H7 (cell line): ENCODE results near the gene MSI2. TPM values are rescaled to one million over a fixed set of nuclear protein-coding genes. Genes with fewer than 3 reads are reported as not detected.
"Not testable (repeated sequence)": the region's sequence is repeated elsewhere in the genome, so short reads cannot be mapped to it uniquely, and the experiment has no call there.

Experiments used
- DNase-seq: peaks from one replicate; pipeline ENCODE4 v3.0.0; 2012
- H3K27me3 ChIP-seq: 2 replicates; pipeline ENCODE4 v1.6.0; 2011; ENCODE audit warnings: mild to moderate bottlenecking, low read length; ENCODE audit not compliant: control insufficient read depth, insufficient read depth
- H3K36me3 ChIP-seq: replicated peaks from 2 replicates; pipeline ENCODE4 v1.5.1; 2011; ENCODE audit warnings: low read length; ENCODE audit not compliant: control insufficient read depth, insufficient read depth
- H3K4me3 ChIP-seq: 2 replicates; pipeline ENCODE4 v1.5.1; 2011; ENCODE audit warnings: low read depth, mild to moderate bottlenecking, control low read depth, low read length, moderate library complexity; ENCODE audit not compliant: insufficient read depth
- total RNA-seq: library from RNA; depleted of rRNA; stranded (reverse); fragments of >200 nt; shearing (Covaris generic); gene quantifications from 2 replicates; pipeline ENCODE4 v1.2.3, GENCODE V29; 2014

The MSI2 gene
- total RNA-seq, 1 experiment from 2014 or later: 31.0 TPM

- no peaks in the 10 kb centered on the region; the same call in 1 of the 2 replicates for H3K36me3 ChIP-seq
- no peak overlapping the region for H3K4me3 ChIP-seq
- no peak for DNase-seq
- H3K27me3 ChIP-seq: no peaks in the 10 kb centered on the region
Observed at GRCh38 chr17:57615836-57616757, 359.8 kb downstream of the MSI2 start.

- no peak for DNase-seq
Observed at GRCh38 chr17:57617218-57617617, 360.9 kb downstream of the MSI2 start.

GRCh38 chr17:57619061-57619937, 363.0 kb downstream of the MSI2 start:
- DNase-seq: no peak
- no peak overlapping the region for H3K4me3 ChIP-seq
- no peaks in the 10 kb centered on the region; the same call in 1 of the 2 replicates for H3K36me3 ChIP-seq
- H3K27me3 ChIP-seq: no peaks in the 10 kb centered on the region

More at GRCh38 chr17:57617218-57617617, 360.9 kb downstream of the MSI2 start:
- Histone ChIP-seq H3K4me3 (no peak overlapping the region), H3K27me3 (no peaks in the 10 kb centered on the region), H3K36me3 (no peaks in the 10 kb centered on the region; the same call in 1 of the 2 replicates)

- no peaks in the 10 kb centered on the region for H3K27me3 ChIP-seq
- no peaks in the 10 kb centered on the region; the same call in 1 of the 2 replicates for H3K36me3 ChIP-seq
- H3K4me3 ChIP-seq: no peak overlapping the region
- DNase-seq: no peak
Observed at GRCh38 chr17:57620576-57620975, 364.3 kb downstream of the MSI2 start.

GRCh38 chr17:57621791-57622190, 365.5 kb downstream of the MSI2 start:
- not testable (repeated sequence) for H3K4me3 ChIP-seq, H3K36me3 ChIP-seq, DNase-seq, H3K27me3 ChIP-seq

GRCh38 chr17:57622306-57622682, 366.0 kb downstream of the MSI2 start:
- Histone ChIP-seq H3K36me3 (no peaks in the 10 kb centered on the region), H3K4me3 (no peak overlapping the region), H3K27me3 (no peaks in the 10 kb centered on the region)

GRCh38 chr17:57622683-57623433, 366.5 kb downstream of the MSI2 start:
- no peaks in the 10 kb centered on the region for H3K36me3 ChIP-seq
- H3K27me3 ChIP-seq: no peaks in the 10 kb centered on the region
- no peak overlapping the region for H3K4me3 ChIP-seq
- no peak for DNase-seq

More at GRCh38 chr17:57622306-57622682, 366.0 kb downstream of the MSI2 start:
- DNase-seq: no peak

GRCh38 chr17:57623620-57624019, 367.3 kb downstream of the MSI2 start:
- Histone ChIP-seq H3K36me3 (no peaks in the 10 kb centered on the region), H3K4me3 (no peak overlapping the region), H3K27me3 (no peaks in the 10 kb centered on the region)
- no peak for DNase-seq

GRCh38 chr17:57624386-57624785, 368.1 kb downstream of the MSI2 start:
- Histone ChIP-seq H3K36me3 (no peaks in the 10 kb centered on the region), H3K27me3 (no peaks in the 10 kb centered on the region), H3K4me3 (no peak overlapping the region)
- DNase-seq: no peak

GRCh38 chr17:57625511-57625910, 369.2 kb downstream of the MSI2 start:
- DNase-seq: no peak
- no peak overlapping the region for H3K4me3 ChIP-seq
- no peaks in the 10 kb centered on the region for H3K27me3 ChIP-seq
- H3K36me3 ChIP-seq: no peaks in the 10 kb centered on the region

GRCh38 chr17:57625957-57626356, 369.6 kb downstream of the MSI2 start:
- Histone ChIP-seq H3K27me3 (no peaks in the 10 kb centered on the region), H3K4me3 (no peak overlapping the region), H3K36me3 (no peaks in the 10 kb centered on the region)
- no peak for DNase-seq

- Histone ChIP-seq H3K27me3 (no peaks in the 10 kb centered on the region), H3K4me3 (no peak overlapping the region), H3K36me3 (no peaks in the 10 kb centered on the region)
- no peak for DNase-seq
Observed at GRCh38 chr17:57626520-57627210, 370.3 kb downstream of the MSI2 start.

- DNase-seq: no peak
Observed at GRCh38 chr17:57627591-57627990, 371.3 kb downstream of the MSI2 start.

GRCh38 chr17:57628421-57628820, 372.1 kb downstream of the MSI2 start:
- H3K36me3 ChIP-seq: no peaks in the 10 kb centered on the region
- H3K4me3 ChIP-seq: no peak overlapping the region
- H3K27me3 ChIP-seq: no peaks in the 10 kb centered on the region
- no peak for DNase-seq

More at GRCh38 chr17:57627591-57627990, 371.3 kb downstream of the MSI2 start:
- no peak overlapping the region for H3K4me3 ChIP-seq
- H3K36me3 ChIP-seq: no peaks in the 10 kb centered on the region
- H3K27me3 ChIP-seq: no peaks in the 10 kb centered on the region
